Lower lobe of right lung (tissue), 2 donors: Measurements from ENCODE around the gene SH3RF1. TPM values are rescaled to one million over a fixed set of nuclear protein-coding genes. Genes with fewer than 3 reads are reported as not detected.
A peak's percentile ranks its signal among the peaks of the same experiment; 100 is the strongest.

Experiments
- ATAC-seq, 2 donors: fragments of 200-7000 bp; cut with Tn5 transposase; one replicate each; pipeline ENCODE4 v1.9.1; 2020 to 2022; ENCODE audit warnings: mild to moderate bottlenecking in 2 of 2, moderate library complexity in 2 of 2
- DNase-seq: peaks from one replicate; pipeline ENCODE4 v3.0.0-alpha.2; 2020
- H3K27ac ChIP-seq: fragments of 200-600 bp; one replicate; pipeline ENCODE4 v1.8.0; 2022
- H3K27me3 ChIP-seq: fragments of 200-600 bp; one replicate; pipeline ENCODE4 v1.8.0; 2022; ENCODE audit warnings: low read depth
- H3K36me3 ChIP-seq: fragments of 200-600 bp; one replicate; pipeline ENCODE4 v1.8.0; 2022; ENCODE audit warnings: mild to moderate bottlenecking
- H3K4me1 ChIP-seq: fragments of 200-600 bp; one replicate; pipeline ENCODE4 v1.8.0; 2022
- H3K4me3 ChIP-seq: fragments of 200-600 bp; one replicate; pipeline ENCODE4 v1.8.0; 2022; ENCODE audit warnings: mild to moderate bottlenecking
- H3K9me3 ChIP-seq: fragments of 200-600 bp; one replicate; pipeline ENCODE4 v1.8.0; 2022
- intact Hi-C: fragments of 100-400 bp; cut with DNase I; formaldehyde crosslinking; loops from one replicate; pipeline ENCODE4 v1.11.0; 2022
- total RNA-seq: library from RNA; stranded (reverse); fragmentation: NEBNext Ultra II Directional; extraction: Animal tissue kit (Norgen Biotek cat#: 25700); gene quantifications from one replicate; pipeline ENCODE4 v1.2.1, GENCODE V29; 2021
- TF ChIP-seq, protein P1 (sequence below): fragments of 200-600 bp; IDR thresholded peaks from one replicate; pipeline ENCODE4 v1.8.0; 2022; ENCODE audit warnings: antibody characterized with exemption, mild to moderate bottlenecking
- donor health status: DM: no; HTN: yes; CAD: no; lungs with severe emphysema.

The SH3RF1 gene
- total RNA-seq, 1 donor from 2014 or later, result 34.2 TPM

GRCh38 chr4:169258141-169258540, 12.6 kb downstream of the SH3RF1 start:
- TF ChIP-seq, protein P1, sequence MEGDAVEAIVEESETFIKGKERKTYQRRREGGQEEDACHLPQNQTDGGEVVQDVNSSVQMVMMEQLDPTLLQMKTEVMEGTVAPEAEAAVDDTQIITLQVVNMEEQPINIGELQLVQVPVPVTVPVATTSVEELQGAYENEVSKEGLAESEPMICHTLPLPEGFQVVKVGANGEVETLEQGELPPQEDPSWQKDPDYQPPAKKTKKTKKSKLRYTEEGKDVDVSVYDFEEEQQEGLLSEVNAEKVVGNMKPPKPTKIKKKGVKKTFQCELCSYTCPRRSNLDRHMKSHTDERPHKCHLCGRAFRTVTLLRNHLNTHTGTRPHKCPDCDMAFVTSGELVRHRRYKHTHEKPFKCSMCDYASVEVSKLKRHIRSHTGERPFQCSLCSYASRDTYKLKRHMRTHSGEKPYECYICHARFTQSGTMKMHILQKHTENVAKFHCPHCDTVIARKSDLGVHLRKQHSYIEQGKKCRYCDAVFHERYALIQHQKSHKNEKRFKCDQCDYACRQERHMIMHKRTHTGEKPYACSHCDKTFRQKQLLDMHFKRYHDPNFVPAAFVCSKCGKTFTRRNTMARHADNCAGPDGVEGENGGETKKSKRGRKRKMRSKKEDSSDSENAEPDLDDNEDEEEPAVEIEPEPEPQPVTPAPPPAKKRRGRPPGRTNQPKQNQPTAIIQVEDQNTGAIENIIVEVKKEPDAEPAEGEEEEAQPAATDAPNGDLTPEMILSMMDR, result no peak
- Histone ChIP-seq H3K4me1 (peaks cover 81% of the 10 kb centered on the region), H3K27ac (no peak overlapping the region), H3K27me3 (no peaks in the 10 kb centered on the region), H3K9me3 (no peaks in the 10 kb centered on the region), H3K36me3 (no peaks in the 10 kb centered on the region), H3K4me3 (no peak overlapping the region)
- ATAC-seq (no peak), DNase-seq (no peak)
- intact Hi-C loops, result no loop called here

GRCh38 chr4:169256856-169257761, 13.6 kb downstream of the SH3RF1 start:
- no peaks in the 10 kb centered on the region for H3K36me3 ChIP-seq
- no peaks in the 10 kb centered on the region for H3K9me3 ChIP-seq
- no peak overlapping the region for H3K27ac ChIP-seq
- H3K4me1 ChIP-seq, result peaks cover 89% of the 10 kb centered on the region
- no peak for DNase-seq
- intact Hi-C loops, result no loop called here
- peak in 1 of 2 donors; percentile 45 for ATAC-seq
- TF ChIP-seq, protein P1, result no peak
- no peaks in the 10 kb centered on the region for H3K27me3 ChIP-seq
- no peak overlapping the region for H3K4me3 ChIP-seq

DNA sequence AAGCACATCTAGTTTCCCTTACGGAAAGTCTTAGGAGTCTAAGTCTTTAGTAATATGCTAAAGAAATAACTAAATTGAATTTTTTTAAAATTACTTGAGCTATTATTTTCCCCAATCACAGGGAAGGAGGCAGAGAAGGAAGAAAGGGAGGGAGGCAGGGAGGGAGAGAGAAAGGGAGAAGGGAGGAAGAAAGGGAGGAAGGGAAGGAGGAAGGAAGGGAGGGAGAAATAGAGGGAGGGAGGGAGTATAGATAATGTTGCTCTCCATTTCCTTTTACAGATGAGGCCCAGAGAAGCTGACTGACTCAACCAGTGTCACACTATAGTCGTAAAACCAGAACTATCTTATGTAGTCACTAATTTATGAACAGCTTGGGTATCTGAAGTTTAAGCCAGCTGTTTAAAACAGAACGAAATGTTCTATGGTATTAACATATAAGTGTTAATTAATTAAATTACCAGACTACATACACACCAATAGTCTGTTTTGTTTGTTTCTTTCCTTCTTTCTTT, 14.6 kb downstream of the SH3RF1 start:
- intact Hi-C loops, result no loop called here
- Histone ChIP-seq H3K27ac (no peak overlapping the region), H3K9me3 (no peaks in the 10 kb centered on the region), H3K4me1 (peaks cover 93% of the 10 kb centered on the region), H3K36me3 (no peaks in the 10 kb centered on the region), H3K27me3 (no peaks in the 10 kb centered on the region), H3K4me3 (no peak overlapping the region)
- no peak for DNase-seq
- ATAC-seq, result no peak
- TF ChIP-seq, protein P1, result no peak

GRCh38 chr4:169254546-169254983, 16.2 kb downstream of the SH3RF1 start:
- Histone ChIP-seq H3K27ac (peak overlapping the region; percentile 7), H3K9me3 (no peaks in the 10 kb centered on the region), H3K36me3 (no peaks in the 10 kb centered on the region), H3K4me3 (no peak overlapping the region), H3K4me1 (peaks cover 95% of the 10 kb centered on the region), H3K27me3 (no peaks in the 10 kb centered on the region)
- ATAC-seq (peak; percentile 52 to 80), DNase-seq (no peak)
- TF ChIP-seq, protein P1, result no peak
- intact Hi-C loops, result no loop called here

GRCh38 chr4:169253904-169254303, 16.9 kb downstream of the SH3RF1 start:
- no peaks in the 10 kb centered on the region for H3K27me3 ChIP-seq
- H3K36me3 ChIP-seq, result no peaks in the 10 kb centered on the region
- no peaks in the 10 kb centered on the region for H3K9me3 ChIP-seq
- intact Hi-C loops, result no loop called here
- peaks cover 93% of the 10 kb centered on the region for H3K4me1 ChIP-seq
- H3K27ac ChIP-seq, result no peak overlapping the region
- TF ChIP-seq, protein P1, result no peak
- ATAC-seq, result no peak
- no peak overlapping the region for H3K4me3 ChIP-seq
- no peak for DNase-seq
